Epithelial cell of alveolus of lung (primary cell): ENCODE results near the gene GPR4. TPM values are rescaled to one million over a fixed set of nuclear protein-coding genes. Genes with fewer than 3 reads are reported as not detected.

Experiments
- total RNA-seq: library from RNA; depleted of rRNA; stranded (reverse); fragments of >200 nt; gene quantifications from 2 replicates; pipeline ENCODE4 v1.2.1, GENCODE V29; 2015

Gene GPR4
- total RNA-seq = 0.26 and 0.48 TPM in 2 replicates

DNA sequence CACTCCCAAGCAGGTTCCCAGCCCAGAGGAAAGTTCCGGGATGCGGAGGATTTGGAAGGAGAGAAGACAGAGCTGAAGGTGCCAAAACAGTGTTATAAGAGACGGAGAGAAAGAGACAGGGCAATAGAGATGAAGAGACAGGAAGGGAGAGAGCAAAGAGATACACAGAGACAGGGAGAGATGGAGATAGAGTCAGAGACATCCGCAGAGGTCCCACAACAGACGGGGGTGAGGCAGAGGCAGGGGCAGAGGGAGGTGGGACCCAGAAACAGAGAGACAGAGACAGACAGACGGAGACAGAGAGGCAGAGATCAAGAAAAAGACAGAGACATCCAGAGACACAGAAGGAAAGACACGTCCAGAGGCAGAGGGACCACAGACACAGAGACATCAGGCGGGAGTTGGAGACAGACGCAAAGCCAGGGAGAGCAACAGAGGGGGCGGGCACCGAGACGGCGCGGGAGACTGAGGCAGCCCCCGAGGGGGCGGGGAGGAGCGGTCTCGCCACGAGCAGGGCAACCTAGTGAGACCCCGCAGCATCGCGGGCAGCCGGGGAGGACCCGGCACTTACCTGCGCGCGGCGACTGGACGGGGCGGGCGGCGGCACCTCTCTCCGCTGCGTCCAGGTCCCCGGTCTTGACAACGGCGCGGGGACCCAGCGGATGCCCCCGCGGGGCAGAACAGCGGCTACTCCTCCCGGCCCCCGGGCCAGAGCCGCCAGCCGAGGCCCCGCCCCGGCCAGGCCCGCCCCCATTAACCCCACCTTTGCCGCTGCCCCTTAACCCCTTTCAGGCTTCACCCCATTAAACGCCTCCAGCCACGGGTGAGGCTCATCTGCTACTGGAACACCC lies at the start of gene GPR4:
GPR4 (minus strand) TSS at position 689 of the 851 bp plus-strand sequence. CDS start 10,346 bp downstream, outside the sequence.

DNA sequence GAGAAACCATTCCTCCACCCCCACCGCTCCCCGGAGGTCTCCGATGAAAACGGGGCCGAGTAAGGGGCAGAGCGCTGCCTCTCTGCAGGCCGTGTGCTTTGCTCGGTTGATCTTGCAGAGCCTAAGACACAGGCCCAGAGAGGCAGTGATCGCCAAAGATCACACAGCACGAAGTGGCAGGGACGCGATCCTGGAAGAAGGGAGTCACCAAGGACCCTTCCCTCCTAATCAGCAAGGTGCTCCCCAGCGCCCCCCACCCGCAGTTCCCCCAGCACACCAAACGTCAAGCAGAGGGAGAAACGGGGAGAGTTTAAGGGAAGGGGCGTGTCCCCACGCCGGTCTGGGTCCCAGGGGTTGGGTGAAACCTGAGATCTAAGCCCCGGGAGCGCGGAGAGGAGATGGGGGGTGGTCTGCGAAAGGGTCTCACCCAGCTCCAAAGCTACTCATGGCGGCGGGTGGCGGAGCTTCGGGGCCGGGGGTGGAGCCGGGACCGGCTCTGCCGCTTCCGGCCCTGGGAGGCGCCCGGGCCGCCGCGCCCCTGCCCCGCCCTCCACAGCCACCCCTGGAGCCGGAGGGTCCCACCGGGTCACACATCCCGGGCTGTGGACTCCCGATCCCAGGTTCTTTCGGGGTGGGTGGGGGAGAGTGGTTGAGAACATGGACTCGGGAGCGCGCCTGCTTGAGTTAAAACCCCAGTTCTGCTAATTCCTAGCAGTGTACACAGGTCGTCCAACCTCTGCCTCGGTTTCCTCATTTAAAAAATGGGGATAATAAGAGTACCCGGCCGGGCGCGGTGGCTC lies 37.1 kb upstream of the GPR4 start, which contains the start of gene EML2:
EML2 (minus strand) TSS at position 468 of the 800 bp plus-strand sequence; CDS start at position 447, 21 bp downstream.

GRCh38 chr19:45584332-45585157 lies 17.5 kb downstream of the GPR4 start, which contains the start of gene OPA3:
Gene OPA3 (minus strand): TSS chr19:45584802. CDS start chr19:45584764, 38 bp downstream.

Other genes starting within 250 kb of the GPR4 start
- gene ERCC2, start 231.6 kb downstream of the GPR4 start, total RNA-seq = 14.2 and 39.7 TPM in 2 replicates
- gene PPP1R13L, start 197.1 kb downstream of the GPR4 start, total RNA-seq = 3.6 and 18.6 TPM in 2 replicates
- gene POLR1G, start 195.6 kb downstream of the GPR4 start, total RNA-seq = 3.4 and 9.3 TPM in 2 replicates
- 114 and 183 TPM in 2 replicates for gene ERCC1, start 178.3 kb downstream of the GPR4 start, total RNA-seq
- 7.4 and 16.4 TPM in 2 replicates for gene FOSB, start 134.2 kb downstream of the GPR4 start, total RNA-seq
- 13.7 and 20.2 TPM in 2 replicates for gene RTN2, start 105.2 kb downstream of the GPR4 start, total RNA-seq
- gene PPM1N, start 103.8 kb downstream of the GPR4 start, total RNA-seq = 1.2 and 5.6 TPM in 2 replicates
- gene VASP, start 94.7 kb downstream of the GPR4 start, total RNA-seq = 52.7 and 162 TPM in 2 replicates
- gene OPA3, start 17.4 kb downstream of the GPR4 start, total RNA-seq = 5.8 and 8.5 TPM in 2 replicates
- 12.9 and 24.5 TPM in 2 replicates for gene EML2, start 37.2 kb upstream of the GPR4 start, total RNA-seq
- gene GIPR, start 66.0 kb upstream of the GPR4 start, total RNA-seq = 1.7 TPM in 1 of 2 replicates, not detected in the other
- 274 and 363 TPM in 2 replicates for gene SNRPD2, start 89.7 kb upstream of the GPR4 start, total RNA-seq
- gene QPCTL, start 90.5 kb upstream of the GPR4 start, total RNA-seq = 13.1 and 17.5 TPM in 2 replicates
- 11.3 and 12.8 TPM in 2 replicates for gene FBXO46, start 128.7 kb upstream of the GPR4 start, total RNA-seq
- gene MEIOSIN, start 131.2 kb upstream of the GPR4 start, total RNA-seq = 0.13 TPM in 1 of 2 replicates, not detected in the other
- 14.9 and 22.0 TPM in 2 replicates for gene SIX5, start 167.0 kb upstream of the GPR4 start, total RNA-seq
- gene DMPK, start 180.3 kb upstream of the GPR4 start, total RNA-seq = 7.9 and 33.5 TPM in 2 replicates
- gene DMWD, start 190.6 kb upstream of the GPR4 start, total RNA-seq = 28.7 and 32.5 TPM in 2 replicates
- 0.08 TPM in 1 of 2 replicates, not detected in the other for gene RSPH6A, start 213.1 kb upstream of the GPR4 start, total RNA-seq